Hematopoietic multipotent progenitor cell (in vitro differentiated cells): Measurements from ENCODE around the gene PHRF1. TPM values are rescaled to one million over a fixed set of nuclear protein-coding genes. Genes with fewer than 3 reads are reported as not detected.
A peak's percentile ranks its signal among the peaks of the same experiment; 100 is the strongest.

Experiments used
- DNase-seq, 3 donors: peaks; one replicate each; pipeline ENCODE4 v3.0.0-alpha.2; 2011 to 2015; ENCODE audit warnings: low read depth in 2 of 3, low spot score in 2 of 3
- total RNA-seq: library from RNA; depleted of rRNA; stranded (reverse); fragments of >200 nt; gene quantifications from one replicate; pipeline ENCODE4 v1.2.3, GENCODE V29; 2012

The PHRF1 gene
- 36.6 TPM for total RNA-seq

- peak; percentile 91 to 94 (median 94) for DNase-seq
Measured at GRCh38 chr11:575996-576768, at the start of gene PHRF1. TSS of gene PHRF1 (plus strand) at chr11:576470. CDS start at chr11:581513, 5,043 bp downstream.

DNA sequence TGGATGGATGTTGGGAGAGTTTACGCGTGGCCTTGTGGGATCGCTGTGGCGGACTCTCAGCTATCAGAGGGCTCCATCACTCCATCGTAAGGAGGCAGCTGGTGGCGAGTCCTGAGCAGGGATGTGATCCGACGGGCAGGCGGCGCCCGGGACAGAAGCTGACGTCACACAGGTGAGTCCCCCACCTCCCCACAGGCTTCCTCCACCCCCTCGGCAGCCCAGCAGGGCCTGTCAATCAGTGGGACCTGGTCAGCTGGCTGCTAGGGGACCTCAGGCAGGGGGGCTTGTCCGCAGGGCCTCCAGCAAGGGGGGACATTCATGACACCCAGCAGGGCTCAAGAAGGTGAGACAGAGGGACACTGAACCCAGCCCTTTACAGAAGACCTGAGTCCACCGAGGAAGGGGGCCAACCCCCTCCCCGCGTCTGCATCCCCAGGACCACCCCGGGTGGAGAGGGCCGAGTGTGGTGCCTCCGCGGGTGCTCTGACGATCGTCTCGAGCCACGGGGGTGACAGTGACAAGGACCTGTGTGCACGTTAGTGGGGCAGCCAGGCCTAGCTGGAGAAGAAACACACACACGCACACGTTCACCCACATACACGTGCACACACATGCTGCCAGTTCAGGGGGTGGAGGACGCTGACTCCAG, 48.0 kb upstream of the PHRF1 start:
- DNase-seq, result no peak

GRCh38 chr11:528815-529727, 47.2 kb upstream of the PHRF1 start:
- DNase-seq, result no peak

DNA sequence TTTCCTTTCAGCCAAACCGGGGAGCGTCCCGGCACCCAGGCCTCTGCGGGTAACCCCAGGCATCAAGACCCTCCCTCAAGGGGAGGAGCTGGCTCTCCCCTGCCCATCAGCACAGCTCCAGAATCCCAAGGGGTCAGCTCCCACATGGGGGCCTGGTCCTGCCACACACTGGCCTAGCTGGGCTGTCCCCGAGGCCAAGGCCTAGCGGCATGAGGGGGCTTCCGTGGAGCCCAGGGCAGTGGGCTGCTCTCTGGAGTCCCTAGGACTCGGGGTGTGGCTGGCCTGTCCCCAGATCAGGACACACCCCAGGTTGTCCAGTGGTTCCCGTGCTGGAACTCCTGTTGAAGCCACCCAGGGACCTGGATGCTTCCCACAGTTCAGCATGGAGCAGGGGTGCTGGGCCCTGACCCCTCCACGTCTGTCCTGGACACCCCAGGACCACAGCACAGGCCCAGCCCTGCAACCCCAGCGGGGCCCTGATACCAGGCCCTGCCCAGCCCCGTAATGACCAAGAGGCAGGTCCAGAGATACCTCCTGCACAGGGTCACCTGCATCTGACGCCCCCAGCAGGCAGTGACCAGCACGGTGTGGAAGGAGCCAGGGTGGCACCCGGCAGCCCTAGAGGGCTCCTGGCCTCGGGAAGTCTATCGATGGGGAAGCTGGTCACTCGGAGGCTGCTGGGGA, 46.4 kb upstream of the PHRF1 start:
- DNase-seq, result no peak

DNA sequence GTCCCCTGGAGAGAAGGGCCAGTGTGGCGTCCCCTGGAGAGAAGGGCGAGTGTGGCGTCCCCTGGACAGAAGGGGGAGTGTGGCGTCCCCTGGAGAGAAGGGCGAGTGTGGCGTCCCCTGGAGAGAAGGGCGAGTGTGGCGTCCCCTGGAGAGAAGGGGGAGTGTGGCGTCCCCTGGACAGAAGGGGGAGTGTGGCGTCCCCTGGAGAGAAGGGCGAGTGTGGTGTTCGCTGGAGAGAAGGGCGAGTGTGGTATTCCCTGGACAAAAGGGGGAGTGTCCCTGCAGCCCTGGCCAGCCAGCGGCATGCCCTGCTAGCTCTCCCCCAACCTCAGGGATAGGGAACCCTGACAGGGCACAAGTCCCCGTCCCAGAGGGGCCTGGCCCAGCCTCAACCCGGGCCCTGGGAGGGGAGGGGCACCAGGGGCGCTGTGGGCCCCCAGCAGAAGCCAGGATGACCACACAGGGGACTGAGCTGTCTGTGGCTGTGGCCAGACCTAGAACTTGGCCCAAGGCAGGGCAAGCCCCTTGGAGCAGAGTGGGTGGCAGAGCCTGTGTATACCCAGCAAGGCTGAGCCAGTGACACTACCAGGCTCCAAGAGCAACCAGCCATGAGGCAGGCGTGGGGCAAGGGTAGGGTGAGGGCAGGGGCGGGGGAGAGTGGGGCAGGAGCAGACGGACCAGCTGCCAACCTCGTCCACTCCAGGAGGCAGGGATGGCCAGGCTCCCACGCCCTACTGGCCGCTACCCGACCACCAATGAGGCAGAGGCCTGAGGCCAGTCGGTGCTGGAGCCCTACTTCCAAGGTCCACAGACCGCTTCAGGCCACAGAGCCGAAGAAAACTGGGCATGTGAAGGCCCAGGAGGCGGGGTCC, 45.1 kb upstream of the PHRF1 start:
- DNase-seq, result no peak

- no peak for DNase-seq
Measured at GRCh38 chr11:531919-532526, 44.2 kb upstream of the PHRF1 start.

GRCh38 chr11:532527-532985, 43.7 kb upstream of the PHRF1 start:
- DNase-seq, result no peak

GRCh38 chr11:532986-533585, 43.2 kb upstream of the PHRF1 start:
- DNase-seq, result no peak

GRCh38 chr11:533586-534395, 42.5 kb upstream of the PHRF1 start:
- DNase-seq, result no peak

DNA sequence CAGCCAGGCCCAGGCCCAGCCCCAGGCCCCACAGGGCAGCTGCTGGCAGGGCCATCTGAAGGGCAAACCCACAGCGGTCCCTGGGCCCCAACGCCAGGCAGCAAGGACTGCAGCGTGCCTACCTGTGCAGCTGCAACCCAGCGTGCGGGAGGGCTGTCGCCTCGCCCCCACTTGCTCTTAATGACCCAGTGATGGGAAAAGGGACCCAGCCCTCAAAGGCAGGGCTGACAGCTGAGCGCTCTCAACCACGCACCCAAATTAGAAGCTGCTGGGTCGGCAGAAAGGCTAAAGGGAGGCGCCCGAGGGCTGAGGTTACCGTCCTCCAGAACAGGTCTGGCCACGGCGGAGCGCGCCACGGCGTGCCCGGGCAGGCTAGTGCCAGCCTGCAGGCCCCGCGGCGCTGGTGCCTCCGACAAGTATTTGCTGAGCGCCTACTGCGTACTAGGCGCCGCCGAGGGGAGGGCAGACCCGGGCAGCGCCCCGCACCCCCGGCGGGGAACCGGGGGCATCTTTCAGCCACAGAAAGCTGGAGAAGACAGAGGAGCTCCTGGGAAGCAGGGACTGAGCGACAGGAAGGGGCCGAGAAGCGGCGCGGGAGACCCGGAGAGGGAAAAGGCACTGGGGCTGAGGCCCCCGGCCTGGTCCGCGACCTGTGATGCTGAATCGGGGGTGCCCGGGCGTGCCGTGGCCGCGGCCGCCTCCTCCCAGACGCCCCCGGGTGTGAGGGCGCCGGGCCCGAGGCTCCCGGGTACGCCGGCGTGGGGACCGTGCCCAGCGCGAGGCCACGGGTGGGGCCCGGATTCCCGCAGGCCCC, 41.7 kb upstream of the PHRF1 start:
- DNase-seq, result no peak

DNA sequence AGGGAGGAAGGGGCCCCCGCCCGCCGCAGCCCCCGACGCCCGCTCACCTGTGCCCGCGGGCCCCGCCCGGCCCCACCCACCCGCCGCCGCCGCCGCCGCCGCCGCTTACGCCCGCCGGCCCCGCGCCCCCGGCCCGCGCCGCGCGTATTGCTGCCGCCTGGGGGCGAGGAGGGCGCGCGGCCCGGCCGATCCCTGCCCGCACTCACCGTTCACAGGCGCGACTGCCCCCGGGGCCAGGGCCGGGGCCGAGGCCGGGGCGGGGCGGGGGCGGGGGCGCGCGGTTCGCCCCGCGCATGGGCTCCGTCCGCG, 41.1 kb upstream of the PHRF1 start:
- DNase-seq, result no peak

GRCh38 chr11:535519-536454, 40.5 kb upstream of the PHRF1 start, which contains the start of gene HRAS:
TSS of gene HRAS (minus strand) at chr11:535576.
- DNase-seq, result peak; percentile 86 to 96 (median 94)

DNA sequence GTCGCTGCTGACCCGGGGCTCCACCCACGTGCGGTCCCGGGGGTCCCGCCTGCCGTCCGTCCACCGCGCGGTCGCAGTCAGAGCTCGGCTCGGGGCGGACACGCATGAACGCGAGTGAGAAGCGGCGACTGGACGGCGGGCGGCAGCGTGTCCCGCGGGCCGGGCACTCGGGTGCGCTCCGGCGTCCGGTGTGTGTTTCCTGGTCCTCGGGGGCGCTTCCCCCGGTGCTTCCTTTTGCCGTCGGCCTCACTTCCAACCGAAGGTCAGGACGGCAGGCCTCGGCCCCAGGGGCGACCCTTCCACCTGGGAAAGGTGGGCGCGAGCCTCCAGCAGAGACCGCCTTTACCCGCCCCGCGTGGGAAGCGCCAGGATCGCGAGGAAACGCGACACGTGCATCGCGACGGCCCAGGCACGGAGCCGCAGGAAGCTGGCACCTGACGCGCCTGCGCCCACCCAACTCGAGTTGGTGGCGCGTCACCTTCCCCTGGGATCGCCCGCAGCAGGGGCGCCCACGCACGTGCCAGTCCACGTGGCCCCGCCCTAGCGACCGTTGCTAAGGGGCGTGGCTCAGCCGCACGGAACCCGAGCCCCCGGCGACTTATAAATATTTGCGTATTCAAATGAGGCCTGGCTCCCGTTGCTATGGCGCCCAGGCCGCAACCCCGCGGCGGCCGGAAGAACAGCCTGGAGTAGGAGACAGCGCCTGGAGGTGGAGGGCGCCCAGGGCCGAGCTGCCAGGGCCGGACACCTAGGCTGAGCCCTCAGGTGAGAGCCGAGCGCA, 39.2 kb upstream of the PHRF1 start, which contains the start of gene LRRC56:
TSS of gene LRRC56 (plus strand) at position 687 of the 781 bp plus-strand sequence. CDS start 3,158 bp downstream, outside the sequence.
- DNase-seq, result peak; percentile 86 to 92 (median 90)

DNA sequence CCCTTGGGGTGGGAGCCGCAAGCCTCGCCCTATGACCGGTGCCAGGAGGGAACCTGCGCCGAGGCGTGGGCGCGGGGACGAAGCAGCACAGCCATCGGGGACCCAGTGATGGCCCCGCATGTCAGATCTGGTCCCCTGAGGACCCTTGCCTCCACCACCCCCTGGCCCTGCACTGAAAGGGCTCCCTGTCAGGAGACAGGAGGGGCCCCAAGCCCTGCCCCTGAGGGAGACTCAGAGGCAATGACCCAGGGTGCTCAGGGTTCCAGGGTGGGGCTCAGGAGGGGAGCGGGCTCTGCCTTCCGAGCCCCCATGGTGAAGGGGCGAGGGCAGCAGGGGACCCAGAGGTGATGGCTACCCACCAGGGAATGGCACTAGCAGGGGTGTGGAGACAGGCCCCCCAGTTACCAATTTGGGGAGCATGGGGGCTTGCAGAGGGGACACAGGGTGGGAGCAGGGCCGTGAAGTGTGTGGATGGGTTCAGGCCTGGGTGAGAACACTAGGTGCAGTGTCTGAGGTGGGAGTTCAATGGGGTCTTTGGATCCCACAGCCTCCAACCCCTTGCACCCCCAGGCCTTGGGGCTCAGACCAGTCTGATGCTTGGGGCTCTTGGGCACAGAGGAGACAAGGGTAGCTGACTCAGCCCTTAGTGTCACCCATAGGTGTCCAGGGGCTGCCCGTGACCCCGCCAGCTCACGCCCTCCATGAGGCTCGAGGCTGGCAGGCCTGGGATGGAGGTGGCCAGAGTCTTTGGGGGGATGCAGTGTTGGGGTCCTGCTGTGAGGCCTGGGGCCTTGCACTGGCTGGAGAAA, 38.4 kb upstream of the PHRF1 start:
- no peak for DNase-seq
